K562 (cell line): ENCODE results near the gene YARS1. TPM values are rescaled to one million over a fixed set of nuclear protein-coding genes. Genes with fewer than 3 reads are reported as not detected.

Experiments used
- CCAR2 ChIP-seq: fragments of 200-400 bp; formaldehyde crosslinking; IDR thresholded peaks from 2 replicates; pipeline ENCODE4 v1.6.1; 2017; ENCODE audit warnings: mild to moderate bottlenecking, low read depth, low read length
- FOXM1 ChIP-seq, 2 experiments: fragments of 450-650 bp in 1 of 2; sonication (generic) in 1 of 2; formaldehyde crosslinking in 1 of 2; IDR thresholded peaks; 2 replicates each; pipeline versions ENCODE4 v1.6.1 to v1.9.0; 2017 to 2022; ENCODE audit warnings: low read depth in 2 of 2, mild to moderate bottlenecking in 2 of 2, missing genetic modification reagents in 1 of 2, moderate library complexity in 1 of 2
- GABPA ChIP-seq: fragments of 200-800 bp; sonication (Bioruptor generic); conservative IDR thresholded peaks from 2 replicates; pipeline ENCODE4 v1.6.1; 2016; ENCODE audit warnings: low read depth, missing genetic modification characterization, missing compliant biosample characterization
- MAFF ChIP-seq: IDR thresholded peaks from 2 replicates; pipeline ENCODE4 v1.6.1; 2012; ENCODE audit warnings: low read length, improper control_type of control experiment
- RBFOX2 ChIP-seq: fragments of 200-400 bp; formaldehyde crosslinking; IDR thresholded peaks from 2 replicates; pipeline ENCODE4 v1.6.1; 2017; ENCODE audit warnings: low read depth, mild to moderate bottlenecking, low read length, moderate library complexity
- SMAD4 ChIP-seq: fragments of 250-450 bp; sonication (Bioruptor Pico); conservative IDR thresholded peaks from 2 replicates; pipeline ENCODE4 v1.8.0; 2021; ENCODE audit warnings: inconsistent platforms, mild to moderate bottlenecking, moderate library complexity
- SMARCA4 ChIP-seq: fragments of 450-650 bp; IDR thresholded peaks from 2 replicates; pipeline ENCODE4 v1.6.1; 2016
- SMARCA5 ChIP-seq: fragments of 450-650 bp; IDR thresholded peaks from 2 replicates; pipeline ENCODE4 v1.6.1; 2016
- TRIM28 ChIP-seq: fragments of 450-650 bp; IDR thresholded peaks from 2 replicates; pipeline ENCODE4 v1.6.1; 2017
- U2AF2 ChIP-seq: fragments of 200-400 bp; formaldehyde crosslinking; optimal IDR thresholded peaks from 2 replicates; pipeline ENCODE3; 2017; ENCODE audit warnings: low read depth, mild to moderate bottlenecking, low read length
- ZBED1 ChIP-seq: IDR thresholded peaks from 2 replicates; pipeline ENCODE4 v1.6.1; 2014
- ZKSCAN3 ChIP-seq: fragments of 250-450 bp; sonication (Bioruptor Pico); IDR thresholded peaks from 2 replicates; pipeline ENCODE4 v1.4.0; 2020
- ZNF121 ChIP-seq: sonication (generic); formaldehyde crosslinking; conservative IDR thresholded peaks from 2 replicates; pipeline ENCODE4 v1.8.0; 2022; ENCODE audit warnings: missing genetic modification reagents
- ZNF253 ChIP-seq: fragments of 250-450 bp; sonication (Bioruptor Pico); conservative IDR thresholded peaks from 2 replicates; pipeline ENCODE4 v1.6.1; 2021; ENCODE audit warnings: mild to moderate bottlenecking
- ZNF347 ChIP-seq: fragments of 450-650 bp; formaldehyde crosslinking; IDR thresholded peaks from 2 replicates; pipeline ENCODE4 v1.4.0; 2020; ENCODE audit warnings: low read depth, mild to moderate bottlenecking, moderate library complexity
- ZNF444 ChIP-seq: fragments of 250-450 bp; sonication (Bioruptor Pico); IDR thresholded peaks from 2 replicates; pipeline ENCODE4 v1.4.0; 2020; ENCODE audit warnings: mild to moderate bottlenecking, moderate library complexity
- ZNF561 ChIP-seq: fragments of 450-650 bp; formaldehyde crosslinking; conservative IDR thresholded peaks from 2 replicates; pipeline ENCODE4 v1.4.0; 2020; ENCODE audit warnings: mild to moderate bottlenecking, moderate library complexity
- polyA plus RNA-seq, 8 experiments: library from polyadenylated mRNA; depleted of rRNA in 4 of 8; stranded (reverse) in 5 of 8; unstranded in 3 of 8; fragments of >200 nt; fragmentation: Nextera tagmentation in 2 of 8; fragmentation: Illumina TruSeq in 1 of 8; extraction: Ambion mirVana in 2 of 8; extraction: Trizol in 1 of 8; gene quantifications; 2 replicates each; pipeline versions ENCODE4 v1.2.1 to v1.2.3, GENCODE V29; 2011 to 2014; ENCODE audit warnings: inconsistent platforms in 1 of 8, missing spikeins in 1 of 8
- total RNA-seq, 7 experiments: library from RNA; depleted of rRNA in 6 of 7; stranded (reverse); fragments of >200 nt in 6 of 7; fragmentation: Illumina TruSeq in 2 of 7; extraction: Trizol in 2 of 7; gene quantifications; 2 replicates each; pipeline versions ENCODE4 v1.2.1 to v1.2.3, GENCODE V29; 2011 to 2021; ENCODE audit warnings: low replicate concordance in 1 of 7
- TF ChIP-seq, protein P1 (sequence below): fragments of 450-650 bp; formaldehyde crosslinking; IDR thresholded peaks from 2 replicates; pipeline ENCODE4 v1.4.0; 2022; ENCODE audit warnings: mild to moderate bottlenecking, moderate library complexity
- TF ChIP-seq, protein P2 (sequence below): fragments of 200-800 bp; sonication (Bioruptor generic); IDR thresholded peaks from 2 replicates; pipeline ENCODE4 v1.6.1; 2017; ENCODE audit warnings: missing genetic modification characterization, missing compliant biosample characterization
- TF ChIP-seq, protein P3 (sequence below): sonication (generic); formaldehyde crosslinking; IDR thresholded peaks from 2 replicates; pipeline ENCODE4 v1.8.0; 2022; ENCODE audit warnings: mild to moderate bottlenecking, missing genetic modification reagents
- TF ChIP-seq, protein P4 (sequence below), 3 experiments: fragments of 200-800 bp in 1 of 3; fragments of 250-450 bp in 1 of 3; fragments of 450-650 bp in 1 of 3; sonication (Bioruptor Pico) in 1 of 3; sonication (Bioruptor generic) in 1 of 3; formaldehyde crosslinking in 1 of 3; IDR thresholded peaks; 2 replicates each; pipeline versions ENCODE4 v1.6.1 to v1.8.0; 2016 to 2022; ENCODE audit warnings: mild to moderate bottlenecking in 2 of 3, missing genetic modification characterization in 2 of 3, missing compliant biosample characterization in 1 of 3, moderate library complexity in 1 of 3

YARS1 gene
- total and polyA plus RNA-seq, 9 of the 15 experiments (the other 6 are each of a cell fraction or from before 2014, with no cell fraction given) = 66.2 to 336 (median 201) TPM

DNA sequence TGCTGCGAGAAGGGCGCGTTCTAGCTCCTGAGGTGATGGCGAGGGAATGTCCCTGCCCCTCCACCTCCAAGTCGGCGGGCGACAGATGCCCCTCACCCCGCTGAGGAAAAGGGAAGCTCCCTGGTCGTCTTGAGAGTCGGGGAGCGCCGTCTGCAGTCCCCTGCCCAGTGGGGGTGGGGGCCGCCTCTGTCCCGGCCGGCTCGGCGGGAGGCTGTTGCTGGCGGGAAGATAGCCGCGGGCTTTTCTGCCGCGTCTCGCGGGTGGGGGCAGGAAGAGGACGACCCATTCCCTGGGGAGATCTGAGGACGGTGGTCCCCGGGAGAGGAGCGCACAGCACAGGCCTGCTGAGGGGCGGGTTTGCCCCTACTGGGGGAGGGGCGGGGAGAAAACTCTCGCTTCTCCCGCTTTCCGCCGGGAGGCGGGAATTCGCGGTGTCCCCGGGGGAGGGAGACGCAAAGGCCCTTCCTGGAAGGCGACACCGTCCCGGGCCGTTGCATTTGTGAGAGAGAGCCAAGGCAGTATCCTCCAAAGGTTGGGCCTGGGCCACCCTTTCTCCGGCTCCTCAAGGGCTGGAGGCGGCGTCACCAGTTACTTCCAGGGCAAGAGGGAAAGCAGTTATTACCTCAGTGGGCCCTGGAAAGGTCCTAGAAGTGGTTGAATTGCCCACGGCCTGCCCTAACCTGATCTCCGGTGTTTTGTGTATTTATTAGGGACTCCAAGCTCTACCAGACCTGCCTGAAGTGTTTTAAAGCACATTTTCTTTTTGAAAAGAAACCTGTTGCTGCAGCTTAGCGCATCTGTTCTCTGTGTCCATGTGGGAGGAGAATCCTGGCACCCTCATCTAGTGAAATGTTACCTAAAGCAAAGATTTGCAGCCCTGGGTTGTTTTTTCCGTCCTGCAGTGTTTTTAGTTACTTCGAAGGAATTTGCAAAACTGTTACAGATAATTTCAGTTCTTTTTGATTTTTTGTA, 943 bp upstream of the YARS1 start (continued):
- TF ChIP-seq U2AF2 (no peak), CCAR2 (no peak), ZBED1 (peak; percentile 2; the same call in 1 of the 2 replicates), ZNF561 (CRISPR knock-in tag) (no peak), ZNF347 (CRISPR knock-in tag) (no peak), ZNF253 (0 out of 2 replicates have a peak, but pooled peaks have one; percentile 17), TRIM28 (no peak), SMARCA5 (no peak), SMARCA4 (no peak), ZNF121 (CRISPR knock-in tag) (no peak), FOXM1 (IDR thresholded peaks at IDR 0.05; ENCODE audit: low read depth) (no peak), FOXM1 (CRISPR knock-in tag; IDR thresholded peaks at IDR 0.05; ENCODE audit: low read depth) (peak; percentile 41), GABPA (tag) (no peak; the same call in 1 of the 2 replicates), SMAD4 (CRISPR knock-in tag) (peak; percentile 40; the same call in 1 of the 2 replicates), MAFF (no peak), RBFOX2 (peak; percentile 79), ZNF444 (CRISPR knock-in tag) (no peak), ZKSCAN3 (CRISPR knock-in tag) (no peak)
- TF ChIP-seq, protein P1, sequence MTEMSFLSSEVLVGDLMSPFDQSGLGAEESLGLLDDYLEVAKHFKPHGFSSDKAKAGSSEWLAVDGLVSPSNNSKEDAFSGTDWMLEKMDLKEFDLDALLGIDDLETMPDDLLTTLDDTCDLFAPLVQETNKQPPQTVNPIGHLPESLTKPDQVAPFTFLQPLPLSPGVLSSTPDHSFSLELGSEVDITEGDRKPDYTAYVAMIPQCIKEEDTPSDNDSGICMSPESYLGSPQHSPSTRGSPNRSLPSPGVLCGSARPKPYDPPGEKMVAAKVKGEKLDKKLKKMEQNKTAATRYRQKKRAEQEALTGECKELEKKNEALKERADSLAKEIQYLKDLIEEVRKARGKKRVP (CRISPR knock-in tag) = 0 out of 2 replicates have a peak, but pooled peaks have one; percentile 7
- TF ChIP-seq, protein P2, sequence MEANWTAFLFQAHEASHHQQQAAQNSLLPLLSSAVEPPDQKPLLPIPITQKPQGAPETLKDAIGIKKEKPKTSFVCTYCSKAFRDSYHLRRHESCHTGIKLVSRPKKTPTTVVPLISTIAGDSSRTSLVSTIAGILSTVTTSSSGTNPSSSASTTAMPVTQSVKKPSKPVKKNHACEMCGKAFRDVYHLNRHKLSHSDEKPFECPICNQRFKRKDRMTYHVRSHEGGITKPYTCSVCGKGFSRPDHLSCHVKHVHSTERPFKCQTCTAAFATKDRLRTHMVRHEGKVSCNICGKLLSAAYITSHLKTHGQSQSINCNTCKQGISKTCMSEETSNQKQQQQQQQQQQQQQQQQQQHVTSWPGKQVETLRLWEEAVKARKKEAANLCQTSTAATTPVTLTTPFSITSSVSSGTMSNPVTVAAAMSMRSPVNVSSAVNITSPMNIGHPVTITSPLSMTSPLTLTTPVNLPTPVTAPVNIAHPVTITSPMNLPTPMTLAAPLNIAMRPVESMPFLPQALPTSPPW (CRISPR knock-in tag) = peak; percentile 73
- TF ChIP-seq, protein P3, sequence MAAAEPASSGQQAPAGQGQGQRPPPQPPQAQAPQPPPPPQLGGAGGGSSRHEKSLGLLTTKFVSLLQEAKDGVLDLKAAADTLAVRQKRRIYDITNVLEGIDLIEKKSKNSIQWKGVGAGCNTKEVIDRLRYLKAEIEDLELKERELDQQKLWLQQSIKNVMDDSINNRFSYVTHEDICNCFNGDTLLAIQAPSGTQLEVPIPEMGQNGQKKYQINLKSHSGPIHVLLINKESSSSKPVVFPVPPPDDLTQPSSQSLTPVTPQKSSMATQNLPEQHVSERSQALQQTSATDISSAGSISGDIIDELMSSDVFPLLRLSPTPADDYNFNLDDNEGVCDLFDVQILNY (CRISPR knock-in tag) = no peak
- TF ChIP-seq, protein P4, sequence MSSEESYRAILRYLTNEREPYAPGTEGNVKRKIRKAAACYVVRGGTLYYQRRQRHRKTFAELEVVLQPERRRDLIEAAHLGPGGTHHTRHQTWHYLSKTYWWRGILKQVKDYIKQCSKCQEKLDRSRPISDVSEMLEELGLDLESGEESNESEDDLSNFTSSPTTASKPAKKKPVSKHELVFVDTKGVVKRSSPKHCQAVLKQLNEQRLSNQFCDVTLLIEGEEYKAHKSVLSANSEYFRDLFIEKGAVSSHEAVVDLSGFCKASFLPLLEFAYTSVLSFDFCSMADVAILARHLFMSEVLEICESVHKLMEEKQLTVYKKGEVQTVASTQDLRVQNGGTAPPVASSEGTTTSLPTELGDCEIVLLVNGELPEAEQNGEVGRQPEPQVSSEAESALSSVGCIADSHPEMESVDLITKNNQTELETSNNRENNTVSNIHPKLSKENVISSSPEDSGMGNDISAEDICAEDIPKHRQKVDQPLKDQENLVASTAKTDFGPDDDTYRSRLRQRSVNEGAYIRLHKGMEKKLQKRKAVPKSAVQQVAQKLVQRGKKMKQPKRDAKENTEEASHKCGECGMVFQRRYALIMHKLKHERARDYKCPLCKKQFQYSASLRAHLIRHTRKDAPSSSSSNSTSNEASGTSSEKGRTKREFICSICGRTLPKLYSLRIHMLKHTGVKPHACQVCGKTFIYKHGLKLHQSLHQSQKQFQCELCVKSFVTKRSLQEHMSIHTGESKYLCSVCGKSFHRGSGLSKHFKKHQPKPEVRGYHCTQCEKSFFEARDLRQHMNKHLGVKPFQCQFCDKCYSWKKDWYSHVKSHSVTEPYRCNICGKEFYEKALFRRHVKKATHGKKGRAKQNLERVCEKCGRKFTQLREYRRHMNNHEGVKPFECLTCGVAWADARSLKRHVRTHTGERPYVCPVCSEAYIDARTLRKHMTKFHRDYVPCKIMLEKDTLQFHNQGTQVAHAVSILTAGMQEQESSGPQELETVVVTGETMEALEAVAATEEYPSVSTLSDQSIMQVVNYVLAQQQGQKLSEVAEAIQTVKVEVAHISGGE (CRISPR knock-in tag; IDR thresholded peaks at IDR 0.05) = no peak
